Prostate gland (tissue), 2 donors: ENCODE data around the gene TUBG1. TPM values are rescaled to one million over a fixed set of nuclear protein-coding genes. Genes with fewer than 3 reads are reported as not detected.

Experiments used
- DNase-seq: peaks from one replicate; pipeline ENCODE4 v3.0.0-alpha.2; 2019; ENCODE audit warnings: low spot score
- H3K27ac ChIP-seq, 2 donors: fragments of 200-600 bp; sonication (generic); 2 replicates each; pipeline ENCODE4 v1.5.1; 2017 to 2019
- H3K27me3 ChIP-seq: fragments of 200-600 bp; sonication (generic); replicated peaks from 2 replicates; pipeline ENCODE4 v1.5.1; 2019; ENCODE audit not compliant: insufficient read depth
- H3K36me3 ChIP-seq, 2 donors: fragments of 200-600 bp; sonication (generic); 1 replicate in 1 of 2; 2 replicates in 1 of 2; pipeline versions ENCODE4 v1.5.1 to v1.8.1; 2017 to 2019
- H3K4me1 ChIP-seq: fragments of 200-600 bp; sonication (generic); replicated peaks from 2 replicates; pipeline ENCODE4 v1.5.1; 2019
- H3K4me3 ChIP-seq, 2 donors: fragments of 200-600 bp; sonication (generic); 2 replicates each; pipeline ENCODE4 v1.5.1; 2017 to 2019
- H3K9me3 ChIP-seq: fragments of 200-600 bp; sonication (generic); 2 replicates; pipeline ENCODE4 v1.5.1; 2017
- POLR2A ChIP-seq: fragments of 450-650 bp; IDR thresholded peaks from one replicate; pipeline ENCODE4 v1.6.1; 2016; ENCODE audit warnings: antibody characterized with exemption, mild to moderate bottlenecking
- POLR2AphosphoS5 ChIP-seq: sonication (generic); formaldehyde crosslinking; IDR thresholded peaks from one replicate; pipeline ENCODE4 v1.6.1; 2017; ENCODE audit warnings: antibody characterized with exemption
- WGBS: methylation state at CpG from one replicate; pipeline ENCODE4 v1.1.5; 2018; 5-methylcytosine and 5-hydroxymethylcytosine counted together
- intact Hi-C: fragments of 100-400 bp; cut with DNase I; formaldehyde crosslinking; loops from one replicate; pipeline ENCODE4 v1.14.2; 2022
- total RNA-seq, 2 donors: library from RNA; depleted of rRNA; stranded (reverse); fragments of >200 nt; gene quantifications; one replicate each; pipeline ENCODE4 v1.1.0, GENCODE V29; 2016
- TF ChIP-seq, protein P1 (sequence below), 4 experiments: fragments of 200-600 bp in 2 of 4; fragments of 450-650 bp in 2 of 4; sonication (generic) in 2 of 4; IDR thresholded peaks; 1 replicate in 3 of 4; 2 replicates in 1 of 4; pipeline ENCODE4 v1.5.1; 2016 to 2019; ENCODE audit warnings: antibody characterized with exemption in 4 of 4, mild to moderate bottlenecking in 2 of 4, moderate library complexity in 2 of 4

Gene TUBG1
- total RNA-seq, 2 donors from 2014 or later = 38.7 to 78.4 TPM

DNA sequence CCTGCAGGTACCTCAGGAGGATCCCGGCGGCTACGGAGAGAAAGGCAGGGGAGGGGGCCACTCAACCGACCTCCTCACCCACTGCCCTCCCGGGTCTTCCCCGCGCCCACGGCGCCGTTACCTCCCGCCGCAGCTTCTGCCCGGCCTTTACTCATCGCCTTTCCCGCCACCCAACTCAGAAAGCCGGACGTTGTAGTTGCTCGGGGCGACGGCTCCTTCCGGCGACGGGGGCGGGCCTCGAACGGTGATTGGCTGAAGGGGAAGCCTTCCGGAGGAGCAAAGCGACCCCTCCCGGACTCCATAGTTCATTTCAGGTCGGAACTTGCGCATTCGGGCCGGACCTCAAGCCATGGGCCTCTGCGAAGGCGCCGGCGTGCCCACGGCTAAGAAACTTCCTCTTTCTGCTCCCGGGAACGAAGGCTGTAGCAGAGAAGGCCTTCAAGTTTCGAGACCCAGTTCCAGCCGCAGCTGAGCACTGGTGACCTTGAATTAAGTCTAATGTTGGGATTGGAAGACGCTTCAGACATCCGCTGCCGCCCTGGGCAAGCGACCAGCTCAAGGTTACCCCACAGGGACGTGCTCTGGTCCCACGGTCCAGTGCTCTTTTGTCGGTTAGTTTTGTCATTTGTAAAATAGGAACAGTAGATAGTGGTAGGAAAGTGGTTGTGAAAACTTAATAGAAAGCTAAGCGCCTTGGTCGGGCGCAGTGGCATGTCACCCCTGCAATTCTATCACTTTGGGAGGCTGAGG is 31.8 kb upstream of the TUBG1 start, which contains the start of gene PSMC3IP:
TSS of gene PSMC3IP (minus strand) at position 198 of the 750 bp plus-strand sequence. CDS start at position 155, 43 bp downstream.
- intact Hi-C loops = loop anchor here (1.0 kb wide), 1 partner anchor 101 kb away; no protein-coding TSS in a partner anchor
- peak; percentile 99 for TF ChIP-seq POLR2AphosphoS5
- TF ChIP-seq, protein P1, sequence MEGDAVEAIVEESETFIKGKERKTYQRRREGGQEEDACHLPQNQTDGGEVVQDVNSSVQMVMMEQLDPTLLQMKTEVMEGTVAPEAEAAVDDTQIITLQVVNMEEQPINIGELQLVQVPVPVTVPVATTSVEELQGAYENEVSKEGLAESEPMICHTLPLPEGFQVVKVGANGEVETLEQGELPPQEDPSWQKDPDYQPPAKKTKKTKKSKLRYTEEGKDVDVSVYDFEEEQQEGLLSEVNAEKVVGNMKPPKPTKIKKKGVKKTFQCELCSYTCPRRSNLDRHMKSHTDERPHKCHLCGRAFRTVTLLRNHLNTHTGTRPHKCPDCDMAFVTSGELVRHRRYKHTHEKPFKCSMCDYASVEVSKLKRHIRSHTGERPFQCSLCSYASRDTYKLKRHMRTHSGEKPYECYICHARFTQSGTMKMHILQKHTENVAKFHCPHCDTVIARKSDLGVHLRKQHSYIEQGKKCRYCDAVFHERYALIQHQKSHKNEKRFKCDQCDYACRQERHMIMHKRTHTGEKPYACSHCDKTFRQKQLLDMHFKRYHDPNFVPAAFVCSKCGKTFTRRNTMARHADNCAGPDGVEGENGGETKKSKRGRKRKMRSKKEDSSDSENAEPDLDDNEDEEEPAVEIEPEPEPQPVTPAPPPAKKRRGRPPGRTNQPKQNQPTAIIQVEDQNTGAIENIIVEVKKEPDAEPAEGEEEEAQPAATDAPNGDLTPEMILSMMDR (IDR thresholded peaks at IDR 0.05) = peak in 3 of 4 experiments; percentile 33 to 72 (median 60)
- TF ChIP-seq POLR2A = peak; percentile 69
- WGBS = under 1% methylated on average over 48 of the region's 52 CpGs

DNA sequence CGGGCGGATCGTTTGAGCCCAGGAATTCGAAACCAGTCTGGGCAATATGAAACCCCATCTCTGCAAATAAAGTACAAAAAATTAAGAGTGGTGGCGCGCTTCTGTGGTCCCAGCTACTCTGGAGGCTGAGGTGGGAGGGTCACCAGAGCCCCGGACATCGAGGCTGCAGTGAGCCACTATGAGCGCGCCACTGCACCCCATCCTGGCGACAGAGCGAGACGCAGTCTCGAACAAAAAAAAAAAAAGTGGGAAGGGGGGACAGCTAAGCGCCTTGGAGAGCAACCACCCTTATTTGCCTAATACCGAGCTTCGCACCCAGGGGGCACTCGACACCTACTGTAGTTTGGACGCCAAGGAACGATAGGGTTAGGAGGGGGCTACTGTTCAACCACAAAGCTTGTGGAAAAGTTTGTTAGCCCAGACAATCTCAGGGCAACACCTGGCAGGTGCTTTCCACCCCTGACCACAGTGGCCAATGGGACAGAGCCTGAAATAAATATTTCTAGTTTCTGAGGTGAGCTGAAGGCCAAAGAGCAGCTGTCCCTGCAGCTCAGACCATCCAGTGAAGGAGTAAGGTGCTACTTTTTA is 31.1 kb upstream of the TUBG1 start:
- Histone ChIP-seq H3K27ac (peak overlapping the region; percentile 83 to 86), H3K36me3 (peaks cover 14 to 19% of the 10 kb centered on the region in 2 donors), H3K4me1 (peaks cover 7% of the 10 kb centered on the region), H3K9me3 (no peaks in the 10 kb centered on the region), H3K4me3 (peak overlapping the region; percentile 54 to 58), H3K27me3 (no peaks in the 10 kb centered on the region)
- intact Hi-C loops = loop anchor here (1.0 kb wide), 1 partner anchor 100 kb away; no protein-coding TSS in a partner anchor
- under 1% methylated on average over 20 of the region's 20 CpGs for WGBS
- TF ChIP-seq POLR2A (no peak), POLR2AphosphoS5 (peak; percentile 46)
- TF ChIP-seq, protein P1 (IDR thresholded peaks at IDR 0.05) = peak; percentile 53 to 88 (median 74)
- peak; percentile 69 for DNase-seq

More for the DNA sequence above, 31.8 kb upstream of the TUBG1 start, which contains the start of gene PSMC3IP:
- peaks cover 14 to 18% of the 10 kb centered on the region in 2 donors for H3K36me3 ChIP-seq
- H3K27me3 ChIP-seq = no peaks in the 10 kb centered on the region
- no peaks in the 10 kb centered on the region for H3K9me3 ChIP-seq
- peak; percentile 95 for DNase-seq
- H3K4me3 ChIP-seq = peak within 1 kb of the TSS; percentile 54 to 58
- H3K27ac ChIP-seq = peak within 1 kb of the TSS; percentile 83 to 86
- H3K4me1 ChIP-seq = peaks cover 7% of the 10 kb centered on the region

DNA sequence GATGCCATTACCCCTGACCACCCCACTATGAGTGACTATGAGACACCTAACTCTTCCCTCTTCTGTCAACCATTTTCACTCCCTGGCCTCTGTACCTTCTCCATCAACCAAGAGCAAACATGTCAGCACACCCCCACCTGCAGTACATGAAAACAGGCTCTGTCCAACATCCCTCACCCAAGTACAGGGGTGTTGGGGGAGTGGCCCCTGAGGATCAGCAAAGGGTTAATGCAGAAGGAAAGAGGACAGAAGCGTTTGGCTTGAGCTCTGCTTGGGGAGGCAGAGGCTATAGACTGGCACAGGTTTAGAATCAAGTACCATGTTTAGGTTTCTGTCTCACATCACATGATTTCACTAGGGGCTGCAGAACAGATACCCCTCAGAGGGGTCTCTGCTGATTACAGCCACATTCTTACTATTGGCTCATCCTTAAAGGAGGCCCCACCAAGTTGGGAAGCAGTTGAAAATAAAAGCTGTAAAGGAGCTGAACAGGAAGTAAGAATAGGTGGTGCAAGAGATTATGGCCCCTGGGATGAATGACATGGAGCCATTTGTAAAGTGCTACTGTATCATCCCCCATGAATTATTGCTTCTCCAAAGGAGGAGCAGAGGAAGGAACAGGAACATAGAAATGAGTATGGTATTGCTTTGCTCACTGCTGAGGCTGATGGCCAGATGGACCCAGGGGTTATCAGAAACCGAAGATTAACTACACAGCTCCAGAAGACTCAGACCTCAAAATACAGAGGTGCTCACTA is 29.5 kb upstream of the TUBG1 start:
- intact Hi-C loops = loop anchor here (10.0 kb wide), 1 partner anchor 185 kb away; the partner anchor contains the start of gene RAMP2
- Histone ChIP-seq H3K36me3 (peaks cover 14 to 27% of the 10 kb centered on the region in 2 donors), H3K27ac (no peak overlapping the region), H3K9me3 (no peaks in the 10 kb centered on the region), H3K4me1 (peaks cover 7% of the 10 kb centered on the region), H3K27me3 (no peaks in the 10 kb centered on the region), H3K4me3 (no peak overlapping the region)
- WGBS = 42% methylated on average over 2 of the region's 2 CpGs
- no peak for DNase-seq
- TF ChIP-seq, protein P1 (IDR thresholded peaks at IDR 0.05) = no peak
- TF ChIP-seq POLR2A = no peak
- TF ChIP-seq POLR2AphosphoS5 = no peak

DNA sequence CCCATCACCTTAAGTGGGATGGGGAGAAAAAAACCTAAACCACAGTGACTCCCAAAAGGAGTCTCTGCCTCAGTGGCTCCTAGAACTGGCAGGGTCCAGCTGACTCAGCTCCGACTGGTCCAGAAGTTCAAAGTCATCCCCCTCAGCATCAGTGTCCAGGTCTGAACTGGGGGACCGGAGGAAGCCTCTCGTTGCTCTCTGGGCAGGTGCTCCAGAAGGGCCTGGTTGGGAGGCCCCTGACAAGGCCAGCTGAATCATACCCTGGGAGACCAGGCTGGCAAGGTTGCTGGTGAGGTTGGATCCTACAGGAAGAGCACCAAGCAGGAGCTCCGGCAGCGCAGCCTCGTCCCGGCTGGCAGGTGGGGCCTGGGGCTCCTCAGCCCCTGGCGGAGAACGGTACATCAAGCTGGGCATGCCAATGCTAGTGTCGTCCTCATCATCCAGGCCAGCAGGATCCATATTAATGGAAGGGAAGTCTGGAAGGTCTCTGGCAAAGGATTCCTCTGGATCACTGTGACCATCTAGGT is 27.7 kb upstream of the TUBG1 start:
- 80% methylated on average over 7 of the region's 10 CpGs for WGBS

More for the DNA sequence above, 27.7 kb upstream of the TUBG1 start:
- DNase-seq = no peak
- peaks cover 20% of the 10 kb centered on the region for H3K4me1 ChIP-seq
- H3K36me3 ChIP-seq = peaks cover 14 to 27% of the 10 kb centered on the region in 2 donors
- no peaks in the 10 kb centered on the region for H3K9me3 ChIP-seq
- TF ChIP-seq POLR2A (no peak), POLR2AphosphoS5 (no peak)
- TF ChIP-seq, protein P1 (IDR thresholded peaks at IDR 0.05) = no peak
- H3K27ac ChIP-seq = no peak overlapping the region
- no peak overlapping the region for H3K4me3 ChIP-seq
- intact Hi-C loops = loop anchor here (10.0 kb wide), 1 partner anchor 183 kb away; the partner anchor contains the start of gene RAMP2
- no peaks in the 10 kb centered on the region for H3K27me3 ChIP-seq
